ENCODE results near the gene PCDHGA1.

The PCDHGA1 gene

DNA sequence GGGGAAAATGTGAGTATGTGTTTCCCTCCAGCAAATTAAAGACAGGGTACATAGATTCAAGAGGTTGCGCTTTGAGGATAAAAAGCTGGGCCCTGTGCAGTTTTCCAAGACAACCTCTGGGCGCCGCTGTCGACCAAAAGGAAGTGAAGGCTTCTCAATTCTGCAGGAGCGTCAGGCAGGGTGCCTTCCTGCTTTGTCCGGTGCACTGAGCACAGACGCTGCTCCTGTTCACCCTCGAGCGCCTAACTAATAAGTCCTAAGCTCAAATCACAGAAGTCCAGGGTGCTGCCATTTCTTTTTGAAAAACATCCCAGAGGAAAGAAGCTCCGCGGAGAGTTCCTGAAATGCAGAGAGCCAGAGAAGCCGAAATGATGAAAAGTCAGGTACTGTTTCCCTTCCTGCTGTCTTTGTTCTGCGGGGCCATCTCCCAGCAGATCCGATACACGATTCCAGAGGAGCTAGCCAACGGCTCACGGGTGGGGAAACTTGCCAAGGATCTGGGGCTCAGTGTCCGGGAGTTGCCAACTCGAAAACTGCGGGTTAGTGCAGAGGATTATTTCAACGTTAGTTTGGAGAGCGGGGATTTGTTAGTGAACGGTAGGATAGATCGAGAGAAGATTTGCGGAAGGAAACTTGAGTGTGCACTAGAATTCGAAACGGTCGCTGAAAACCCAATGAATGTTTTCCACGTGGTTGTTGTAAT lies 19.8 kb downstream of the PCDHGA1 start, which contains the start of gene PCDHGB1:
TSS of gene PCDHGB1 (plus strand) at position 183 of the 703 bp plus-strand sequence. CDS start at position 345, 162 bp downstream.
- H3K4me1 ChIP-seq (ENCODE audit: control insufficient read depth, insufficient read depth, low read length): no peaks in the 10 kb centered on the region
- peak within 1 kb of the TSS; percentile 47 for H3K4me3 ChIP-seq (ENCODE audit: low read depth, low read length)
- no peaks in the 10 kb centered on the region for H3K27me3 ChIP-seq (ENCODE audit: control insufficient read depth, insufficient read depth, low read length)
- H3K27ac ChIP-seq (ENCODE audit: low read depth, low read length): no peak within 1 kb of the TSS
- H3K9me3 ChIP-seq (ENCODE audit: control insufficient read depth, insufficient read depth, low read depth, low read length): peaks cover 32% of the 10 kb centered on the region
- no peak within 1 kb of the TSS for H3K9ac ChIP-seq (ENCODE audit: low read length)
- no peaks in the 10 kb centered on the region for H3K36me3 ChIP-seq (ENCODE audit: control insufficient read depth, insufficient read depth, low read length)

DNA sequence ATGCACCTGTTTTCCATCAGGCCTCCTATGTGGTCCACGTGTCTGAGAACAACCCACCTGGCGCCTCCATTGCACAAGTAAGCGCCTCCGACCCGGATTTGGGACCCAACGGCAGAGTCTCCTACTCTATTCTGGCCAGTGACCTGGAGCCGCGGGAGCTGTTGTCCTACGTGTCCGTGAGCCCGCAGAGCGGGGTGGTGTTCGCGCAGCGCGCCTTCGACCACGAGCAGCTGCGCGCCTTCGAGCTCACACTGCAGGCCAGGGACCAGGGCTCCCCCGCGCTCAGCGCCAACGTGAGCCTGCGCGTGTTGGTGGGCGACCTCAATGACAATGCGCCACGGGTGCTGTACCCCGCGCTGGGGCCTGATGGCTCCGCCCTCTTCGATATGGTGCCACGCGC lies 21.3 kb downstream of the PCDHGA1 start:
- H3K27ac ChIP-seq (ENCODE audit: low read depth, low read length): no peak overlapping the region
- H3K9me3 ChIP-seq (ENCODE audit: control insufficient read depth, insufficient read depth, low read depth, low read length): peaks cover 41% of the 10 kb centered on the region
- H3K27me3 ChIP-seq (ENCODE audit: control insufficient read depth, insufficient read depth, low read length): no peaks in the 10 kb centered on the region
- no peaks in the 10 kb centered on the region for H3K4me1 ChIP-seq (ENCODE audit: control insufficient read depth, insufficient read depth, low read length)
- no peak overlapping the region for H3K4me3 ChIP-seq (ENCODE audit: low read depth, low read length)
- H3K9ac ChIP-seq (ENCODE audit: low read length): no peak overlapping the region
- H3K36me3 ChIP-seq (ENCODE audit: control insufficient read depth, insufficient read depth, low read length): no peaks in the 10 kb centered on the region

DNA sequence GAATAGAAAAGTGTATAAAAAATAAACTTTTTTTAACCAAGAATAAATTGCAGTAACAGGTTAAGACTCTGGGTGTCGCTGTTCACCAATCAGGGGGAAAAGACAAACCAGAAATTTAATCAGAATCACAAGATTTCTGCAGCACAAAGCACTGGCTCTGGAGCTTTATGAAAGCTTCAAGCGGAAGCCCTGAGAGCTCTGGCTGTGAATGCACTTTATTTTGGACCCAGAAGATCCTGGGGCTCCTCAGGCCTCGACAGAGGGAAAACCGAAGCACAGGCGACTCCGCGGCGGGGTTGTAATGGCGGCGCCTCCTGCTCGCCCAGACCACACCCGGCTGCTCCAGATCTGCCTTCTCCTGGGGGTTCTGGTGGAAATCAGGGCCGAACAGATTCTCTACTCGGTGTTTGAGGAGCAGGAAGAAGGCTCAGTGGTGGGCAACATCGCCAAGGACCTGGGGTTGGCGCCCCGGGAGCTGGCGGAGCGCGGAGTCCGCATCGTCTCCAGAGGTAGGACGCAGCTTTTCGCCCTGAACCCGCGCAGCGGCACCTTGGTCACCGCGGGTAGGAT lies 24.7 kb downstream of the PCDHGA1 start, which contains the start of gene PCDHGA4:
TSS of gene PCDHGA4 (plus strand) at position 122 of the 570 bp plus-strand sequence. CDS start at position 209, 87 bp downstream.
- H3K9me3 ChIP-seq (ENCODE audit: control insufficient read depth, insufficient read depth, low read depth, low read length): peaks cover 48% of the 10 kb centered on the region
- no peak within 1 kb of the TSS for H3K9ac ChIP-seq (ENCODE audit: low read length)
- no peaks in the 10 kb centered on the region for H3K27me3 ChIP-seq (ENCODE audit: control insufficient read depth, insufficient read depth, low read length)
- H3K36me3 ChIP-seq (ENCODE audit: control insufficient read depth, insufficient read depth, low read length): no peaks in the 10 kb centered on the region
- H3K4me3 ChIP-seq (ENCODE audit: low read depth, low read length): no peak within 1 kb of the TSS
- H3K27ac ChIP-seq (ENCODE audit: low read depth, low read length): no peak within 1 kb of the TSS
- H3K4me1 ChIP-seq (ENCODE audit: control insufficient read depth, insufficient read depth, low read length): no peaks in the 10 kb centered on the region

DNA sequence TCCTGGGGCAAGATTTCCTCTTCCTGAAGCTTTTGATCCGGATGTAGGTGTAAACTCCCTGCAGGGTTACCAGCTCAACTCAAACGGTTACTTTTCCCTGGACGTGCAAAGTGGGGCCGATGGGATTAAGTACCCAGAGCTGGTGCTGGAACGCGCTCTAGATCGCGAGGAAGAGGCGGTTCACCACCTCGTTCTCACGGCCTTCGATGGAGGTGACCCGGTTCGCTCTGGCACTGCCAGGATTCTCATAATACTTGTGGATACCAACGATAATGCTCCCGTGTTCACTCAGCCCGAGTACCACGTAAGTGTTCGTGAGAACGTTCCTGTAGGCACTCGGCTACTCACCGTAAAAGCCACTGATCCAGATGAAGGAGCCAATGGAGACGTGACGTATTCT lies 25.3 kb downstream of the PCDHGA1 start:
- Histone ChIP-seq H3K9ac (ENCODE audit: low read length) (no peak overlapping the region), H3K36me3 (ENCODE audit: control insufficient read depth, insufficient read depth, low read length) (no peaks in the 10 kb centered on the region), H3K4me1 (ENCODE audit: control insufficient read depth, insufficient read depth, low read length) (no peaks in the 10 kb centered on the region), H3K27ac (ENCODE audit: low read depth, low read length) (no peak overlapping the region), H3K27me3 (ENCODE audit: control insufficient read depth, insufficient read depth, low read length) (no peaks in the 10 kb centered on the region), H3K9me3 (ENCODE audit: control insufficient read depth, insufficient read depth, low read depth, low read length) (peaks cover 45% of the 10 kb centered on the region), H3K4me3 (ENCODE audit: low read depth, low read length) (no peak overlapping the region)

DNA sequence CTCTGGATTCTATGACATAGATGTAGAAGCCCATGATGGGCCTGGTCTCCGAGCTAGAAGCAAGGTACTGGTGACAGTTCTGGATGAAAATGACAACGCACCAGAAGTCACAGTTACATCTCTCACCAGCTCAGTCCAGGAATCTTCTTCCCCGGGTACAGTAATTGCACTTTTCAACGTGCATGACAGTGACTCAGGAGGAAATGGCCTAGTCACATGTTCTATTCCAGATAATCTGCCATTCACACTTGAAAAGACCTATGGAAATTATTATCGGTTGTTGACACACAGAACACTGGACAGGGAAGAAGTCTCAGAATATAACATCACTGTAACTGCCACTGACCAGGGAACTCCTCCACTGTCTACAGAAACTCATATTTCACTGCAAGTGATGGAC lies 25.8 kb downstream of the PCDHGA1 start:
- H3K4me3 ChIP-seq (ENCODE audit: low read depth, low read length): no peak overlapping the region
- H3K27ac ChIP-seq (ENCODE audit: low read depth, low read length): no peak overlapping the region
- no peak overlapping the region for H3K9ac ChIP-seq (ENCODE audit: low read length)
- H3K9me3 ChIP-seq (ENCODE audit: control insufficient read depth, insufficient read depth, low read depth, low read length): peaks cover 45% of the 10 kb centered on the region
- H3K4me1 ChIP-seq (ENCODE audit: control insufficient read depth, insufficient read depth, low read length): no peaks in the 10 kb centered on the region
- no peaks in the 10 kb centered on the region for H3K36me3 ChIP-seq (ENCODE audit: control insufficient read depth, insufficient read depth, low read length)
- no peaks in the 10 kb centered on the region for H3K27me3 ChIP-seq (ENCODE audit: control insufficient read depth, insufficient read depth, low read length)

DNA sequence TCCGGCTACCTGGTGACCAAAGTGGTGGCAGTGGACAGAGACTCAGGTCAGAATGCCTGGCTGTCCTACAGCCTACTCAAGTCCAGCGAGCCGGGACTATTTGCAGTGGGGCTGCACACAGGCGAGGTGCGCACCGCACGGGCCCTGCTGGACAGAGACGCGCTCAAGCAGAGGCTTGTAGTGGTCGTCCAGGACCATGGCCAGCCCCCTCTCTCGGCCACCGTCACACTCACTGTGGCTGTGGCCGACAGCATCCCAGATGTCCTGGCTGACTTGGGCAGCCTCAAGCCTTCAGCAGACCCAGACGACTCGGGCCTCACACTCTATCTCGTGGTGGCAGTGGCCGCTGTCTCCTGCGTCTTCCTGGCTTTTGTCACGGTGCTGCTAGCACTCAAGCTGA lies 26.6 kb downstream of the PCDHGA1 start:
- H3K4me3 ChIP-seq (ENCODE audit: low read depth, low read length): no peak overlapping the region
- H3K4me1 ChIP-seq (ENCODE audit: control insufficient read depth, insufficient read depth, low read length): no peaks in the 10 kb centered on the region
- no peaks in the 10 kb centered on the region for H3K36me3 ChIP-seq (ENCODE audit: control insufficient read depth, insufficient read depth, low read length)
- H3K27ac ChIP-seq (ENCODE audit: low read depth, low read length): no peak overlapping the region
- no peak overlapping the region for H3K9ac ChIP-seq (ENCODE audit: low read length)
- H3K9me3 ChIP-seq (ENCODE audit: control insufficient read depth, insufficient read depth, low read depth, low read length): peaks cover 45% of the 10 kb centered on the region
- no peaks in the 10 kb centered on the region for H3K27me3 ChIP-seq (ENCODE audit: control insufficient read depth, insufficient read depth, low read length)

DNA sequence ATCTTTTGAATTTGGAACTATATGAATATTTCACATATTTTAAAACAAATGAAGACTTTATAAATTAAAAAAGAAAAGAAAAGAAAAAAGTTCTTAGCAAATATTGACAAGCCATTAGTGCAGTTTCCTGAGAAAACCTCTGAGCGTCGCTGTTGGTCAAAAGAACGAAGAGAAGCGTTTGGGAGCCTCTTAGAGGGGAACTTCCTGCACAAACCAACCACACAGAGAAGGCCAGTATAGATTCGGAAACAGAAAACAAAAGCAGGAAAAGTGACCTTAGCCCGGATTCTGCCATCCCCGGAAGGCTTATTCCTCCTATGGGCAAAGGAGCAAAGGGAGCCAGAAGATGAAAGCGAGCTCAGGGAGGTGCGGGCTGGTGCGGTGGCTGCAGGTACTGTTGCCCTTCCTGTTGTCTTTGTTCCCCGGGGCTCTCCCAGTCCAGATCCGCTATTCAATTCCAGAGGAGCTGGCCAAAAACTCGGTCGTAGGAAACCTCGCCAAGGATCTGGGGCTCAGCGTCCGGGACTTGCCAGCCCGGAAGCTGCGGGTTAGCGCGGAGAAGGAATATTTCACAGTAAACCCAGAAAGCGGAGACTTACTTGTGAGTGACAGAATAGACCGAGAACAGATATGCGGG lies 29.6 kb downstream of the PCDHGA1 start, which contains the start of gene PCDHGB2:
TSS of gene PCDHGB2 (plus strand) at position 205 of the 637 bp plus-strand sequence. CDS start at position 347, 142 bp downstream.
- Histone ChIP-seq H3K9me3 (ENCODE audit: control insufficient read depth, insufficient read depth, low read depth, low read length) (peaks cover 59% of the 10 kb centered on the region), H3K4me1 (ENCODE audit: control insufficient read depth, insufficient read depth, low read length) (no peaks in the 10 kb centered on the region), H3K36me3 (ENCODE audit: control insufficient read depth, insufficient read depth, low read length) (no peaks in the 10 kb centered on the region), H3K27ac (ENCODE audit: low read depth, low read length) (no peak within 1 kb of the TSS), H3K9ac (ENCODE audit: low read length) (no peak within 1 kb of the TSS), H3K27me3 (ENCODE audit: control insufficient read depth, insufficient read depth, low read length) (no peaks in the 10 kb centered on the region), H3K4me3 (ENCODE audit: low read depth, low read length) (peak within 1 kb of the TSS; percentile 31)

DNA sequence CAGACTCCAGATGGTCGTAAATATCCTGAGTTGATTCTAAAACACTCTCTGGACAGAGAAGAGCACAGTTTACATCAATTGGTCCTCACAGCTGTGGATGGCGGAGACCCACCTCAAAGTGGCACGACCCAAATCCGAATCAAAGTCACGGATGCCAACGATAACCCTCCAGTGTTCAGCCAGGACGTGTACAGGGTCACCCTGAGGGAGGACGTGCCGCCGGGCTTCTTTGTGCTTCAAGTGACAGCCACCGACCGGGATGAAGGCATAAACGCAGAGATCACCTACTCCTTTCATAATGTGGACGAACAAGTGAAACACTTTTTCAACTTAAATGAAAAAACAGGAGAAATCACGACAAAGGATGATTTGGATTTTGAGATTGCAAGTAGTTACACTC lies 30.4 kb downstream of the PCDHGA1 start:
- Histone ChIP-seq H3K4me3 (ENCODE audit: low read depth, low read length) (no peak overlapping the region), H3K36me3 (ENCODE audit: control insufficient read depth, insufficient read depth, low read length) (no peaks in the 10 kb centered on the region; the same call in 1 of the 2 replicates), H3K27me3 (ENCODE audit: control insufficient read depth, insufficient read depth, low read length) (no peaks in the 10 kb centered on the region), H3K9ac (ENCODE audit: low read length) (no peak overlapping the region), H3K9me3 (ENCODE audit: control insufficient read depth, insufficient read depth, low read depth, low read length) (peaks cover 60% of the 10 kb centered on the region), H3K4me1 (ENCODE audit: control insufficient read depth, insufficient read depth, low read length) (no peaks in the 10 kb centered on the region), H3K27ac (ENCODE audit: low read depth, low read length) (no peak overlapping the region)

DNA sequence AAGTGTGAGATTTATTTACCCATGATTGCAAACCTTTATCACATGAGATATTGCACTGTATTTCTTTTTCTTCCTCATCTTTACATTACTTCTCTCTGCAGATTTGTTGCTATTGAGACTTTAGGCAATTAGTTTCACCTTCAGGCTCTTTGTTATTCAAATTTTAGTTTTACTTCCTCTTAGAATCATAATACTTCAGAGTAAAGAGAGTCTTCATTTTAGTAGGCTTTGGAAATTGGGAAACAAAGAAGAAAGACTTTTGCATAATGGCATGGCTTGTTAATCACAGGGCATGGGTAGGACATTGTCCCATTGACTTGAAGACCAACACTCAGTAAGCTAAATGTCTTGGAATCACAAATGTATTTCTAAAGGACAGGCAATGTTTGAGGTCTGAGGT lies 32.4 kb downstream of the PCDHGA1 start:
- Histone ChIP-seq H3K4me1 (ENCODE audit: control insufficient read depth, insufficient read depth, low read length) (no peaks in the 10 kb centered on the region), H3K27me3 (ENCODE audit: control insufficient read depth, insufficient read depth, low read length) (no peaks in the 10 kb centered on the region), H3K9ac (ENCODE audit: low read length) (no peak overlapping the region), H3K9me3 (ENCODE audit: control insufficient read depth, insufficient read depth, low read depth, low read length) (peaks cover 54% of the 10 kb centered on the region), H3K4me3 (ENCODE audit: low read depth, low read length) (peak overlapping the region; percentile 5), H3K27ac (ENCODE audit: low read depth, low read length) (peak overlapping the region; percentile 26; the same call in 1 of the 2 replicates), H3K36me3 (ENCODE audit: control insufficient read depth, insufficient read depth, low read length) (no peaks in the 10 kb centered on the region; the same call in 1 of the 2 replicates)

DNA sequence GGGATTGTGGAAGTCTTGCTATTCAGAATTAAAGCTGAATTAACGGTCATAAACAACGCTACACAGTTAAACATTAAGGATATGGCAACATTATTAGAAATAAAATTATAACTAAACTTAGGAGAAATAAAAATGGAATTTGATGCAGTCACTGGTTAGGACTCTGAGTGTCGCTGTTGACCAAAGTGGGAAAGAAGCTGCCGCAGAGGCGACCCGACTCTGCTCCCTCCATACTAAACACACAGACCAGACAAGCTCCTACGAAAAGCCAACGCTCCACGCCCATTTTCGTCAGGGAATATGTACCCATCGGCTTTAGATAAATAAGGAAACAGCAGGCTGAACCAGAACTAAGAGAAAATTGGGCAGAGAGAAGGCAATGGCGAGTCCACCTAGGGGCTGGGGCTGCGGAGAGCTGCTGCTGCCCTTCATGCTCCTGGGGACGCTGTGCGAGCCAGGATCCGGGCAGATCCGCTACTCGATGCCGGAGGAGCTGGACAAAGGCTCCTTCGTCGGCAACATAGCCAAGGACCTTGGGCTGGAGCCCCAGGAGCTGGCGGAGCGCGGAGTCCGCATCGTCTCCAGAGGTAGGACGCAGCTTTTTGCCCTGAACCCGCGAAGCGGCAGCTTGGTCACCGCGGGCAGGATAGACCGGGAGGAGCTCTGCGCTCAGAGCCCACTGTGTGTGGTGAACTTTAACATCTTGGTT lies 33.8 kb downstream of the PCDHGA1 start, which contains the start of gene PCDHGA5:
TSS of gene PCDHGA5 (plus strand) at position 211 of the 709 bp plus-strand sequence. CDS start at position 380, 169 bp downstream.
- Histone ChIP-seq H3K9ac (ENCODE audit: low read length) (no peak within 1 kb of the TSS), H3K27ac (ENCODE audit: low read depth, low read length) (no peak within 1 kb of the TSS), H3K27me3 (ENCODE audit: control insufficient read depth, insufficient read depth, low read length) (no peaks in the 10 kb centered on the region), H3K9me3 (ENCODE audit: control insufficient read depth, insufficient read depth, low read depth, low read length) (peaks cover 57% of the 10 kb centered on the region), H3K4me3 (ENCODE audit: low read depth, low read length) (peak within 1 kb of the TSS; percentile 5; the same call in 1 of the 2 replicates), H3K36me3 (ENCODE audit: control insufficient read depth, insufficient read depth, low read length) (no peaks in the 10 kb centered on the region; the same call in 1 of the 2 replicates), H3K4me1 (ENCODE audit: control insufficient read depth, insufficient read depth, low read length) (no peaks in the 10 kb centered on the region)
